ENCODE data around the gene HIPK2. TPM values are rescaled to one million over a fixed set of nuclear protein-coding genes. Genes with fewer than 3 reads are reported as not detected.
"Not testable (repeated sequence)": the region's sequence is repeated elsewhere in the genome, so short reads cannot be mapped to it uniquely, and the experiment has no call there.

The HIPK2 gene
- total RNA-seq, 1 donor: 28.8 TPM

- H3K4me3 ChIP-seq (ENCODE audit: low read depth, low read length): no peak overlapping the region
- TF ChIP-seq, protein P1, sequence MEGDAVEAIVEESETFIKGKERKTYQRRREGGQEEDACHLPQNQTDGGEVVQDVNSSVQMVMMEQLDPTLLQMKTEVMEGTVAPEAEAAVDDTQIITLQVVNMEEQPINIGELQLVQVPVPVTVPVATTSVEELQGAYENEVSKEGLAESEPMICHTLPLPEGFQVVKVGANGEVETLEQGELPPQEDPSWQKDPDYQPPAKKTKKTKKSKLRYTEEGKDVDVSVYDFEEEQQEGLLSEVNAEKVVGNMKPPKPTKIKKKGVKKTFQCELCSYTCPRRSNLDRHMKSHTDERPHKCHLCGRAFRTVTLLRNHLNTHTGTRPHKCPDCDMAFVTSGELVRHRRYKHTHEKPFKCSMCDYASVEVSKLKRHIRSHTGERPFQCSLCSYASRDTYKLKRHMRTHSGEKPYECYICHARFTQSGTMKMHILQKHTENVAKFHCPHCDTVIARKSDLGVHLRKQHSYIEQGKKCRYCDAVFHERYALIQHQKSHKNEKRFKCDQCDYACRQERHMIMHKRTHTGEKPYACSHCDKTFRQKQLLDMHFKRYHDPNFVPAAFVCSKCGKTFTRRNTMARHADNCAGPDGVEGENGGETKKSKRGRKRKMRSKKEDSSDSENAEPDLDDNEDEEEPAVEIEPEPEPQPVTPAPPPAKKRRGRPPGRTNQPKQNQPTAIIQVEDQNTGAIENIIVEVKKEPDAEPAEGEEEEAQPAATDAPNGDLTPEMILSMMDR (IDR thresholded peaks at IDR 0.05; ENCODE audit: insufficient read depth, low read length): no peak
- no peak for DNase-seq (ENCODE audit: low read depth)
Measured at GRCh38 chr7:139562961-139563565, 214.7 kb downstream of the HIPK2 start.

- H3K4me3 ChIP-seq (ENCODE audit: low read depth, low read length): no peak overlapping the region
- no peak for DNase-seq (ENCODE audit: low read depth)
- TF ChIP-seq, protein P1 (IDR thresholded peaks at IDR 0.05; ENCODE audit: insufficient read depth, low read length): no peak
Measured at GRCh38 chr7:139562491-139562890, 215.3 kb downstream of the HIPK2 start.

GRCh38 chr7:139560678-139561077 lies 217.1 kb downstream of the HIPK2 start:
- TF ChIP-seq, protein P1 (IDR thresholded peaks at IDR 0.05; ENCODE audit: insufficient read depth, low read length): no peak
- H3K4me3 ChIP-seq (ENCODE audit: low read depth, low read length): no peak overlapping the region
- DNase-seq (ENCODE audit: low read depth): no peak

DNA sequence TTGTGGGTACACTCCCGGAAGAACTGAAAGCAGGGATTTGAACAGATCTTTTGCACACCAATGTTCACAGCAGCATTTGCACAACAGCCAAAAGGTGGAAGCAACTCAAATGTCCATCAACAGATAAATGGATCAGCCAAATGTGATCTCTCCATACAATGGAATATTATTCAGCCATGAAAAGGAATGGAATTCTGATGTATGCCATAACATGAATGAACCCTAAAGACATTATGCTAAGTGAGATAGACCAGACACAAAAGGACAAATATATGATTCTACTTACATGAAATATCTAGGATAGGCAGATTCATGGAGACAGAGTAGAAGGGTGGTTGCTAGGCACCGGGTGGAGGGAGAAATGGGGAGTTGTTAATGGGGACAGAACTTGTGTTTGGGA lies 217.6 kb downstream of the HIPK2 start:
- no peak for DNase-seq (ENCODE audit: low read depth)
- no peak overlapping the region for H3K4me3 ChIP-seq (ENCODE audit: low read depth, low read length)
- TF ChIP-seq, protein P1 (IDR thresholded peaks at IDR 0.05; ENCODE audit: insufficient read depth, low read length): no peak

- TF ChIP-seq, protein P1 (IDR thresholded peaks at IDR 0.05; ENCODE audit: insufficient read depth, low read length): no peak
- DNase-seq (ENCODE audit: low read depth): no peak
- no peak overlapping the region for H3K4me3 ChIP-seq (ENCODE audit: low read depth, low read length)
Measured at GRCh38 chr7:139559364-139560105, 218.3 kb downstream of the HIPK2 start.

- DNase-seq (ENCODE audit: low read depth): no peak
- TF ChIP-seq, protein P1 (IDR thresholded peaks at IDR 0.05; ENCODE audit: insufficient read depth, low read length): no peak
Measured at GRCh38 chr7:139557857-139558581, 219.8 kb downstream of the HIPK2 start.

DNA sequence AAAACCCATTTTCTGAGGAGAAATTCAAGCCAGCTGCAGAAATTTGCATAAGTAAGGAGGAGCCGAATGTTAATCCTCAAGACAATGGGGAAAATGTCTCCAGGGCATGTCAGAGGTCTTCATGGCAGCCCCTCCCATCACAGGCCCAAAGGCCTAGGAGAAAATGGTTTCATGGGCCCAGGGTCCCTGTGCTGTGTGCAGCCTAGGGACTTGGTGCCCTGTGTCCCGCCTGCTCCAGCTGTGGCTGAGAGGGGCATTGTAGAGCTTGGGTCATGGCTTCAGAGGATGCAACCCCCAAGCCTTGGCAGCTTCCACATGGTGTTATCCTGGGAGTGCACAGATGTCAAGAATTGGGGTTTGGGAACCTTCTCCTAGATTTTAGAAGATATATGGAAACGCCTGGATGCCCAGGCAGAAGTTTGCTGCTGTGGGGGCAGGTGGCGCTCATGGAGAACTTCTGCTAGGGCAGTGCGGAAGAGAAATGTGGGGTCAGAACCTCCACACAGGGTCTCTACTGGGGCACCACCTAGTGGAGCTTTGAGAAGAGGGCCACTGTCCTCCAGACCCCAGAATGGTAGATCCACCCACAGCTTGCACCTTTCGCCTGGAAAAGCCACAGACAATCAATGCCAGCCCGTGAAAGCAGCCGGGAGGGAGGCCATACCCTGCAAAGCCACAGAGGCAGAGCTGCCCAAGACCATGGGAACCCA lies 223.7 kb downstream of the HIPK2 start:
- not testable (repeated sequence) for DNase-seq (ENCODE audit: low read depth); H3K4me3 ChIP-seq (ENCODE audit: low read depth, low read length)

More at GRCh38 chr7:139557857-139558581, 219.8 kb downstream of the HIPK2 start:
- no peak overlapping the region for H3K4me3 ChIP-seq (ENCODE audit: low read depth, low read length)
